ENCODE results near the gene ACTN2. TPM values are rescaled to one million over a fixed set of nuclear protein-coding genes. Genes with fewer than 3 reads are reported as not detected.

Gene ACTN2
- total RNA-seq: not detected in 2 replicates

DNA sequence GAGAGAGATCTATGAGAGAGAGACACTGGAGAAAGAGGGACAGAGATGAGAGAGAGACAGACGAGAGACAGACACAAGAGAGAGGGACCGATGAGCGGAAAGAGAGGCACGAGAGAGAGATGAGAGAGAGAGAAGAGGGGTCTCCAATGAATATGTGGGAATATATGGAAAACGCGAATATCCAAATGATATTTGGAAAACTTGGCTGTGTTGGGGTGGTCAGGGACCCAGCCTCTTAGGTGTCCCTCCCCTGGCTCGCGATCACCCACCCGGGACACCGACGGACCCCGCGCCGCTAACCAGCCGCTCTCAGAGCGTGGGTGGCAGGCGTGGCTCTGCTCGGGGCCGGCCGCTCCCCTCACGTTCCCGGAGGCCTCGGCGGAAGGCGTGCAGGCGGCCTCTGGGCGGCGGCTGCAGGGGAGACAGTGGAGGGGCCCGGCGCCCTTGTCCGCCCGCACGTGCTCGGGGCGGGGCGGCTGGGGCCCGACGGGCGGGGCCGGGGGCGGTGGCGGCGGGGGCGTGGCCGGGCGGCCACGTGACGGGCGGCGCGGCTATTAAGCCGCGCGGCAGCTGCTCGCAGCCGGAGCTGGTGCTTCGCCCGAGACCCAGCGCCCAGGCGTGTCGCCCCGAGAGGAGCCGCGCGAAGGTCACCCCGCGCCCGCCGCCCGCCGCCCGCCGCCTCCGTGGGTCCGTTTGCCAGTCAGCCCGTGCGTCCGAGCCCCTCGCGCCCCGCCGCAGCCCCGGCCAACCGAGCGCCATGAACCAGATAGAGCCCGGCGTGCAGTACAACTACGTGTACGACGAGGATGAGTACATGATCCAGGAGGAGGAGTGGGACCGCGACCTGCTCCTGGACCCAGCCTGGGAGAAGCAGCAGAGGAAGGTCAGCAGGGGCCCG lies at the start of gene ACTN2:
TSS of gene ACTN2 (plus strand) at position 583 of the 898 bp plus-strand sequence. CDS start at position 758, 175 bp downstream.

DNA sequence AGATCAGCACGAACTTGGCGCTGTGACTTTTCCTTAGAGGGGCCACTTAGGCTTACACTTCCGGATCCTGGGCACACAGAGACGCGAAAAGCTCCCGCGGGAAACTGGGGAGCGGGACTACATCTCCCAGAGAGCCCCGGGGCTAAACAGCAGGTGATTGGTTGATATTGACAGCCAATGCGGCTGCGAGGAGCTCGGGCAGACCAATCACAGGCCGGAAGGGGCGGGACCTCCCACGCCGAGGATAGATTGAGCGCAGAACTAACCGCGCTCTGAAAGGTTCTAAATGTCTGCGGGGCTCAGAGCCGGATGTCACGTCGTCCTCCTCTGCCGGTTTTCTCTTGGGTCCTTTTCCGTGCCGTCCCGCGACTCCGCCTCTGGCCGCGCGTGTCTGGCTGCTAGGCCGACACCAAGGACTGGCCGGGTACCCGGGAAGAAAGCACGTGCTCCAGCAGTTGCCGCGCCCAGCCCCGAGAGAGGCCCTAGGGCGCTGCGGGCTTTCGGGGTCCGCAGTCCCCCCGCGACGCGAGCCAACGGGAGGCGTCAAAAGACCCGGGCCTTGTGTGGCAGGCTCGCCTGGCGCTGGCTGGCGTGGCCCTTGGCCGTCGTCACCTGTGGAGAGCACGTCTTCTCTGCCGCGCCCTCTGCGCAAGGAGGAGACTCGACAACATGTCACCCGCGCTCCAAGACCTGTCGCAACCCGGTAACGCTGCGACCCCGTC lies 108.9 kb downstream of the ACTN2 start, which contains the start of gene MTR:
TSS of gene MTR (plus strand) at position 258 of the 722 bp plus-strand sequence. CDS start at position 670, 412 bp downstream.

Other genes starting within 250 kb of the ACTN2 start
- gene LGALS8, start 162.5 kb upstream of the ACTN2 start, total RNA-seq: 24.6 and 35.8 TPM in 2 replicates
- gene HEATR1, start 82.0 kb upstream of the ACTN2 start, total RNA-seq: 22.2 and 25.3 TPM in 2 replicates
- gene MTR, start 108.8 kb downstream of the ACTN2 start, total RNA-seq: 7.6 and 11.1 TPM in 2 replicates